Measurements from ENCODE around the gene BSND. TPM values are rescaled to one million over a fixed set of nuclear protein-coding genes. Genes with fewer than 3 reads are reported as not detected.

The BSND gene
- 0.07 TPM for polyA plus RNA-seq (2013, experiment 1 of 4)
- polyA plus RNA-seq (2013, experiment 2 of 4) = not detected
- polyA plus RNA-seq (2013, experiment 3 of 4) = not detected
- not detected for polyA plus RNA-seq (2013, experiment 4 of 4)

DNA sequence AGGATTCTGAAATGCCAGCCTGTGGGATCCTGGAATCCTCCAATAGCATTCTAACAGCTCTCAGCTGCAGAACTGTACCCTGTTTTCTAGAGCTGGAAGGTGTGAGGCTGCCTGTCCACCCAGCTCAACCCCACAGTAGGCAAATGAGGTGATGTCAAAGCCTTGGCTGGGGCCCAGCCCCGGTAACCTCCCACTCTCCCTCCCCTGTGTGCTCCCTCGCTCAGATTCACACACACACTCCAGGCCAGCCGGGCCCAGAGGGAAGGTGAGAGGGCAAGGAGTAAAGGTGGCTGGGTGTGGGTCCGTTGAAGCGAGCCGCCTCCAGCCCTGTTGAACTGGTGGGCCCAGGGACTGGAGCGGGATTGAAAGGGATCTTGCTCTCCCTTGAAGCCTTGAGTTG, at the start of gene BSND:
BSND (plus strand) TSS at position 257 of the 400 bp plus-strand sequence. CDS start 254 bp downstream, outside the sequence.
- 80 to 84% methylated on average over 6 to 7 of the region's 7 CpGs for WGBS, 2 experiments
- no peaks in the 10 kb centered on the region for H3K36me3 ChIP-seq (ENCODE audit: control insufficient read depth, insufficient read depth, low read length)
- H3K4me3 ChIP-seq (ENCODE audit: insufficient read depth, low read depth, low read length) = no peak within 1 kb of the TSS
- H3K27ac ChIP-seq (ENCODE audit: insufficient read depth, low read depth, low read length, poor library complexity, severe bottlenecking) = no peak within 1 kb of the TSS
- H3K4me1 ChIP-seq (ENCODE audit: control insufficient read depth, insufficient read depth, low read length) = peaks cover 9% of the 10 kb centered on the region
- peaks cover 46% of the 10 kb centered on the region for H3K27me3 ChIP-seq (ENCODE audit: control insufficient read depth, insufficient read depth, low read length, poor library complexity, severe bottlenecking)
- no peaks in the 10 kb centered on the region for H3K9me3 ChIP-seq (ENCODE audit: control insufficient read depth, low read length)

DNA sequence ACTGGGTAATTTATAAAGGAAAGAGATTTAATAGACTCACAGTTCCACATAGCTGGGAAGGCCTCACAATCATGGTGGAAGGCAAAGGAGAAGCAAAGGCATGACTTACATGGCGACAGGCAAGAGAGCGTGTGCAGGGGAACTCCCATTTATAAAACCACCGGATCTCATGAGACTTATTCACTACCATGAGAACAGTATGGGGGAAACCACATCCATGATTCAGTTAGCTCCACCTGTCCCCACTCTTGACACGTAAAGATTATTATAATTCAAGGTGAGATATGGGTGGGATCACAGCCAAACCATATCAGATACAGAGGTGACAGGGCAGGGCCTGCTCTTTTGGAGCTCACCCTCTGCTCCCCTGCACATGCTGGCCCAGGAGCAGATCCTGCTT, 49.7 kb upstream of the BSND start:
- Histone ChIP-seq H3K27me3 (ENCODE audit: control insufficient read depth, insufficient read depth, low read length, poor library complexity, severe bottlenecking) (no peaks in the 10 kb centered on the region), H3K9me3 (ENCODE audit: control insufficient read depth, low read length) (no peaks in the 10 kb centered on the region), H3K27ac (ENCODE audit: insufficient read depth, low read depth, low read length, poor library complexity, severe bottlenecking) (no peak overlapping the region), H3K4me3 (ENCODE audit: insufficient read depth, low read depth, low read length) (no peak overlapping the region), H3K36me3 (ENCODE audit: control insufficient read depth, insufficient read depth, low read length) (no peaks in the 10 kb centered on the region), H3K4me1 (ENCODE audit: control insufficient read depth, insufficient read depth, low read length) (no peaks in the 10 kb centered on the region)
- WGBS, 2 experiments = 89 to 96% methylated on average over 4 of the region's 4 CpGs

- no peaks in the 10 kb centered on the region for H3K4me1 ChIP-seq (ENCODE audit: control insufficient read depth, insufficient read depth, low read length)
- WGBS, 2 experiments = 67% methylated on average over 6 of the region's 6 CpGs
- H3K4me3 ChIP-seq (ENCODE audit: insufficient read depth, low read depth, low read length) = no peak overlapping the region
- H3K9me3 ChIP-seq (ENCODE audit: control insufficient read depth, low read length) = no peaks in the 10 kb centered on the region
- H3K27ac ChIP-seq (ENCODE audit: insufficient read depth, low read depth, low read length, poor library complexity, severe bottlenecking) = no peak overlapping the region
- no peaks in the 10 kb centered on the region for H3K27me3 ChIP-seq (ENCODE audit: control insufficient read depth, insufficient read depth, low read length, poor library complexity, severe bottlenecking)
- no peaks in the 10 kb centered on the region for H3K36me3 ChIP-seq (ENCODE audit: control insufficient read depth, insufficient read depth, low read length)
These were observed 48.7 kb upstream of the BSND start for GRCh38 chr1:54950006-54950368.

DNA sequence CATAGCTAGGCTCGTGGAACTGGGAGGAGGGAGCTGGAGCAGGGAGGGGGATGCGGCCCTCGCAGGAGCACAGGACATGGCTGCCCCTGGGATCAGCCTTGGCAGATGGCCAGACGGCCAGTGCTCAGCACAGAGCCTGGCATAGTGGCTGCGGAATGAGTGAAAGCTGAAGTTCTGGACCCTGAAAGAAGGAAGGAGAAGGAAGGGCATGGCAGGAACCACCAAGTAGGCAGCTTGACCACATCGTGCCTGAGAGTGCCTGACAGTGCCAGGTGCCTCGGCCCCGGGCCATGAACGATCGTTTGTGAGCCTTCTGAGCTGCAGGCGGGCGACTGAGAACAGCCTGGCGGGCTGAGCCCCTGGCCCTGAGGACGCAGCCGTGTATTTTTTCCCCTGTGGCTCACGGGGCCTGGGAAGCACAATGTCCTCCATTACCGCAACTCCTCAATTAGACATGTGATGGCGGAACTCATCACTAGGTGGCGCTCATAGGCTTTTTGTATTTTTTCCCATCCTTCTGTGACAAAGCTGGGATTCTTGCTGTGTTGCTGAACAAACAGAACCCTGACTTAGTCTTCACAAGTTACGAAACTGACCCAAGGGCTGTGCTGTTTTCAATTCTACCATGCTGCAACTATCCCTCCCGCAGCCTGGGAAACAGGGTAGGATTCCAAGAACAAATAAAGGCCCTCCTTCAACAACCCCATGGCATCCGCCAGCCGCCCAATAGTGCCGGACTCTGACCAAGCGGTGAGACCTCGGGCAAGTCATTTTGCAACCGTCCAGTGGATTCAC, 48.2 kb upstream of the BSND start:
- WGBS, 2 experiments = 42 to 43% methylated on average over 27 of the region's 27 CpGs
- Histone ChIP-seq H3K36me3 (ENCODE audit: control insufficient read depth, insufficient read depth, low read length) (no peaks in the 10 kb centered on the region), H3K4me3 (ENCODE audit: insufficient read depth, low read depth, low read length) (no peak overlapping the region), H3K27ac (ENCODE audit: insufficient read depth, low read depth, low read length, poor library complexity, severe bottlenecking) (no peak overlapping the region), H3K27me3 (ENCODE audit: control insufficient read depth, insufficient read depth, low read length, poor library complexity, severe bottlenecking) (no peaks in the 10 kb centered on the region), H3K4me1 (ENCODE audit: control insufficient read depth, insufficient read depth, low read length) (no peaks in the 10 kb centered on the region), H3K9me3 (ENCODE audit: control insufficient read depth, low read length) (no peaks in the 10 kb centered on the region)

DNA sequence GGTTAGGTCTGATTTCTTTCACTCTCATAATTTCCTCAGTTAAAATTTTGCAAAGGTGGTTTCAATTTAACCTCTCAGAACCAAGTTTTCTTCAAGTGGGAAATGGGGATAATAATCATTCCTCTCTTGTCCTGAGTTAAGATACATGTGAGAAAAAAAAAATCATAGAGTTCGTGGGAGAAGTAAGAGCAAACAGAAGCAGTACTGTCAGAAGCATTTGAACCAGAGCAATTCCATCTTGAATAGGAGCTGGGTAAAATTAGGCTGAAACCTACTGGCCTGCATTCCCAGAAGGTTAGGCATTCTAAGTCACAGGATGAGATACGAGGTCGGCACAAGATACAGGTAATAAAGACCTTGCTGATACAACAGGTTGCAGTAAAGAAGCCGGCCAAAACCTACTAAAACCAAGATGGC, 46.9 kb upstream of the BSND start:
- no peak overlapping the region for H3K27ac ChIP-seq (ENCODE audit: insufficient read depth, low read depth, low read length, poor library complexity, severe bottlenecking)
- no peaks in the 10 kb centered on the region for H3K4me1 ChIP-seq (ENCODE audit: control insufficient read depth, insufficient read depth, low read length)
- 90 to 94% methylated on average over 4 of the region's 4 CpGs for WGBS, 2 experiments
- no peaks in the 10 kb centered on the region for H3K9me3 ChIP-seq (ENCODE audit: control insufficient read depth, low read length)
- no peak overlapping the region for H3K4me3 ChIP-seq (ENCODE audit: insufficient read depth, low read depth, low read length)
- no peaks in the 10 kb centered on the region for H3K36me3 ChIP-seq (ENCODE audit: control insufficient read depth, insufficient read depth, low read length)
- no peaks in the 10 kb centered on the region for H3K27me3 ChIP-seq (ENCODE audit: control insufficient read depth, insufficient read depth, low read length, poor library complexity, severe bottlenecking)

DNA sequence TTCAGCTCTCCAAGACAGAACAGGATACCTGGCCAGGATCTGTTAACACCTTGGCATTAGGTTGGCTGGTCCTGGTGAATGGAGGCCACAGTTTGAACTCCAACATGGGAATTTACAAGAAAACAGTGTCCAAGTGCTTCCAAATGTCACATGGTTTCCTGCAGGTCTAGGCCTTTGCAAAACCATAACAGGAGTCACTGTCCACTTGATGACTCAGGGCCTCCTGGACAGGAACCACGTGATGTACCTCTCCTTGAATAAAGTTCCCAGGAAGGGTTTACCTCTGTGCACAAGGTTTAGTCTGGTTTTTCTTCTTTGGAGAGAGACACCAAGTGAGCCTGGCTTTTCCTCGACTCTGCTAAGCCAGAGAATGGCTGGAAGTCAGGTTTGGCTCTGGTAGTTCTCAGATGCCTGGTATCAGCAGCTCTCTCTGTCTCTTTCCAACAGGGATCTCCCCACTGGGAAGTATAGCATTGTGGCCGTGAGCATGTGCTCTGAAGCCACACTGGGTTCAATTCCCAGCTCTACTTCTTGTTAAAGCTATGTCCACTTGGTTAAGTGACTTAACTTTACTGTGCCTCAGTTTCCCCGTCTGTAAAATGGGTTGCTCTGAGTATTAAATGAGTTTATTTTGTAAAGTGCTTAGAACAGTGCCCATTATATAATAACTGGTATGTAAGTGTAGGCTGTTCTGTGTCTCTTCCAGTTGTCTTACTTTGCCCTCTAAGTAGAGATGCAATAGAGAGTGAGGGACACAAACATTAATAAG, 45.6 kb upstream of the BSND start:
- no peaks in the 10 kb centered on the region for H3K27me3 ChIP-seq (ENCODE audit: control insufficient read depth, insufficient read depth, low read length, poor library complexity, severe bottlenecking)
- H3K9me3 ChIP-seq (ENCODE audit: control insufficient read depth, low read length) = no peaks in the 10 kb centered on the region
- no peak overlapping the region for H3K4me3 ChIP-seq (ENCODE audit: insufficient read depth, low read depth, low read length)
- 88 to 93% methylated on average over 4 of the region's 4 CpGs for WGBS, 2 experiments
- H3K36me3 ChIP-seq (ENCODE audit: control insufficient read depth, insufficient read depth, low read length) = no peaks in the 10 kb centered on the region
- H3K4me1 ChIP-seq (ENCODE audit: control insufficient read depth, insufficient read depth, low read length) = no peaks in the 10 kb centered on the region
- H3K27ac ChIP-seq (ENCODE audit: insufficient read depth, low read depth, low read length, poor library complexity, severe bottlenecking) = no peak overlapping the region

GRCh38 chr1:54953846-54954245, 44.9 kb upstream of the BSND start:
- no peak overlapping the region for H3K4me3 ChIP-seq (ENCODE audit: insufficient read depth, low read depth, low read length)
- no peaks in the 10 kb centered on the region for H3K27me3 ChIP-seq (ENCODE audit: control insufficient read depth, insufficient read depth, low read length, poor library complexity, severe bottlenecking)
- H3K36me3 ChIP-seq (ENCODE audit: control insufficient read depth, insufficient read depth, low read length) = no peaks in the 10 kb centered on the region
- WGBS, 2 experiments = 96 to 100% methylated on average over 1 to 2 of the region's 3 CpGs
- no peaks in the 10 kb centered on the region for H3K4me1 ChIP-seq (ENCODE audit: control insufficient read depth, insufficient read depth, low read length)
- H3K9me3 ChIP-seq (ENCODE audit: control insufficient read depth, low read length) = no peaks in the 10 kb centered on the region
- no peak overlapping the region for H3K27ac ChIP-seq (ENCODE audit: insufficient read depth, low read depth, low read length, poor library complexity, severe bottlenecking)

DNA sequence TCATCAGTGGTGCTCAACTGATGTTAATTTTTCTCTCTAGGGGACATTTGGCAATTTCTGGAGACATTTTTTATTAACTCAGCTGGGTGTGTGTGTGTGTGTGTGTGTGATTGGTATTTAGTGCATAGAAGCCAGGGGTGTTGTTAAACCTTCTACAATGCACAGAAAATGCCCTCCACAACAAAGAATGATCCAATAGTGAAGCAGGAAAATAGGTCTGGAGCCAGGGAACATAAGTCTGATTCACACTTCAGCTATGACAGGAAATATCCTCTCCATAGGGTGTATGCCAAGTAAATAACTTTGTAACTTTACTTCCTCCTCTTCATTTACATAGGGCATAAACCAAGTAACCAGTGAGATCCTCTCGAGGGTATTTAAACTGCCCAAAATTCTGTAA, 43.4 kb upstream of the BSND start:
- 88 to 91% methylated on average over 1 of the region's 1 CpG for WGBS, 2 experiments
- Histone ChIP-seq H3K27me3 (ENCODE audit: control insufficient read depth, insufficient read depth, low read length, poor library complexity, severe bottlenecking) (no peaks in the 10 kb centered on the region), H3K4me1 (ENCODE audit: control insufficient read depth, insufficient read depth, low read length) (no peaks in the 10 kb centered on the region), H3K9me3 (ENCODE audit: control insufficient read depth, low read length) (no peaks in the 10 kb centered on the region), H3K36me3 (ENCODE audit: control insufficient read depth, insufficient read depth, low read length) (no peaks in the 10 kb centered on the region), H3K27ac (ENCODE audit: insufficient read depth, low read depth, low read length, poor library complexity, severe bottlenecking) (no peak overlapping the region), H3K4me3 (ENCODE audit: insufficient read depth, low read depth, low read length) (no peak overlapping the region)

DNA sequence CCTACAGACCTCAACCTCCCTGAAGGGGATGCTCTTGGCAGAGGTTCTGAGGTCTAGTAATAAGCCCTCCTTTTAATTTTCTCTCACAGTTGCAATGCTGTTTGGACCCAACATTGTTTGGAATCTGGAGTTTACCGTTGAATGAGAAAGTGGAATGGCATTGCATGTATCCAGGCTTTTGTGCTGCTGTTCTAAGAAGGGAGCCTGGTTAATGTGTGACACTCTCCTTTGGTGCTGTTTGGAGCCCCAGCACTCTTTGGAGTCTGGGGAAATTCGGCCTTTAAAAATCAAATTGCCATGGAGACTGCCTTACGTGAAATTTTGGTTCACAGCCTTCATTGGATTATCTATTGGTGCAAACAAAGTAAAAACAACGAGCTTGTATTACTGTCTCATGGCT, 42.0 kb upstream of the BSND start:
- Histone ChIP-seq H3K27ac (ENCODE audit: insufficient read depth, low read depth, low read length, poor library complexity, severe bottlenecking) (no peak overlapping the region), H3K27me3 (ENCODE audit: control insufficient read depth, insufficient read depth, low read length, poor library complexity, severe bottlenecking) (no peaks in the 10 kb centered on the region), H3K36me3 (ENCODE audit: control insufficient read depth, insufficient read depth, low read length) (no peaks in the 10 kb centered on the region), H3K4me1 (ENCODE audit: control insufficient read depth, insufficient read depth, low read length) (no peaks in the 10 kb centered on the region), H3K9me3 (ENCODE audit: control insufficient read depth, low read length) (no peaks in the 10 kb centered on the region), H3K4me3 (ENCODE audit: insufficient read depth, low read depth, low read length) (no peak overlapping the region)
- WGBS, 2 experiments = 92 to 93% methylated on average over 4 of the region's 4 CpGs

DNA sequence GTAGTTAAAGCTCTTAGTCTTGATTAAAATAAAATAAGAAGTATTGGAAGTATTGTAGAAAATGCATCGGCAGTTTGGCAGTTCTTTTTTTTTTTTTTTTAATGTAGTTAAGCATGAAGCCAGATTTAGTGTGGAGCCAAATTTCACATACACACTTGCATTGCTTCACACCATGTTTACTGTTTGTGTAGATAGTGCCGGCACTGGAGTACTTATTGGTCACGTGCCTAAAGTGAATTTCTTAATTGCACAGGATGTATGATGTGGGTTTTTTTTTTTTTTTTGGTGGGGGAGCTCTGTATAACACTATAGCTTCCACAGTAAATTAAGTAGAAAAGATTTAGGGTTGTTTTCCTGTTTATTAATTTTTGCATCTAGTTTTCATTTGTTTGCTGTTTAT, 39.5 kb upstream of the BSND start:
- no peaks in the 10 kb centered on the region for H3K27me3 ChIP-seq (ENCODE audit: control insufficient read depth, insufficient read depth, low read length, poor library complexity, severe bottlenecking)
- H3K4me3 ChIP-seq (ENCODE audit: insufficient read depth, low read depth, low read length) = no peak overlapping the region
- no peaks in the 10 kb centered on the region for H3K4me1 ChIP-seq (ENCODE audit: control insufficient read depth, insufficient read depth, low read length)
- H3K9me3 ChIP-seq (ENCODE audit: control insufficient read depth, low read length) = no peaks in the 10 kb centered on the region
- 100% methylated on average over 2 of the region's 3 CpGs for WGBS, 2 experiments
- no peaks in the 10 kb centered on the region for H3K36me3 ChIP-seq (ENCODE audit: control insufficient read depth, insufficient read depth, low read length)
- no peak overlapping the region for H3K27ac ChIP-seq (ENCODE audit: insufficient read depth, low read depth, low read length, poor library complexity, severe bottlenecking)
